Measurements from ENCODE around the gene BRCA1.
"Not testable (repeated sequence)": the region's sequence is repeated elsewhere in the genome, so short reads cannot be mapped to it uniquely, and the experiment has no call there.

The BRCA1 gene

DNA sequence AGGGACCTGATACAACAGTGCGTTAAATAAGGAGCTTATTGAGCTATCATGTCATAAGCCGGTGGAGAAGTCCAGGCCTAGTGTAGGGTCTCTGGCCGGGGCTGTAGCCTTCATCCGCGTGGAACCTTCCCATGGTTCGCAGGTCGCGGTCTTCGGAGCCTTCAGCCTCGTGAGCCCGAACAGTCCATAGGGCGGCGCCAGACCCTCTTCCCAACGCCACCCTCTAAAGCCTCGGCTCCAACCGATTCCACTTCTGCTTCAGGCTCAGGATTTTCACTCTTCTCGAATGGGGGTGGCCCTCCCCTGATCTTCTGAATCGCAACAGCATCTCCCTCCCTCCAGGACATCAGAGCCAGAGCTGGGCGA, 10.3 kb upstream of the BRCA1 start:
- DNase-seq (ENCODE audit: low read depth in 2 of 2): no peak
- TF ChIP-seq, protein P1, sequence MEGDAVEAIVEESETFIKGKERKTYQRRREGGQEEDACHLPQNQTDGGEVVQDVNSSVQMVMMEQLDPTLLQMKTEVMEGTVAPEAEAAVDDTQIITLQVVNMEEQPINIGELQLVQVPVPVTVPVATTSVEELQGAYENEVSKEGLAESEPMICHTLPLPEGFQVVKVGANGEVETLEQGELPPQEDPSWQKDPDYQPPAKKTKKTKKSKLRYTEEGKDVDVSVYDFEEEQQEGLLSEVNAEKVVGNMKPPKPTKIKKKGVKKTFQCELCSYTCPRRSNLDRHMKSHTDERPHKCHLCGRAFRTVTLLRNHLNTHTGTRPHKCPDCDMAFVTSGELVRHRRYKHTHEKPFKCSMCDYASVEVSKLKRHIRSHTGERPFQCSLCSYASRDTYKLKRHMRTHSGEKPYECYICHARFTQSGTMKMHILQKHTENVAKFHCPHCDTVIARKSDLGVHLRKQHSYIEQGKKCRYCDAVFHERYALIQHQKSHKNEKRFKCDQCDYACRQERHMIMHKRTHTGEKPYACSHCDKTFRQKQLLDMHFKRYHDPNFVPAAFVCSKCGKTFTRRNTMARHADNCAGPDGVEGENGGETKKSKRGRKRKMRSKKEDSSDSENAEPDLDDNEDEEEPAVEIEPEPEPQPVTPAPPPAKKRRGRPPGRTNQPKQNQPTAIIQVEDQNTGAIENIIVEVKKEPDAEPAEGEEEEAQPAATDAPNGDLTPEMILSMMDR (IDR thresholded peaks at IDR 0.05; ENCODE audit: low read depth, low read length): no peak
- H3K4me3 ChIP-seq (replicated peaks in 1 of 2; ENCODE audit: low read depth in 2 of 2, low read length in 2 of 2): no peak overlapping the region

DNA sequence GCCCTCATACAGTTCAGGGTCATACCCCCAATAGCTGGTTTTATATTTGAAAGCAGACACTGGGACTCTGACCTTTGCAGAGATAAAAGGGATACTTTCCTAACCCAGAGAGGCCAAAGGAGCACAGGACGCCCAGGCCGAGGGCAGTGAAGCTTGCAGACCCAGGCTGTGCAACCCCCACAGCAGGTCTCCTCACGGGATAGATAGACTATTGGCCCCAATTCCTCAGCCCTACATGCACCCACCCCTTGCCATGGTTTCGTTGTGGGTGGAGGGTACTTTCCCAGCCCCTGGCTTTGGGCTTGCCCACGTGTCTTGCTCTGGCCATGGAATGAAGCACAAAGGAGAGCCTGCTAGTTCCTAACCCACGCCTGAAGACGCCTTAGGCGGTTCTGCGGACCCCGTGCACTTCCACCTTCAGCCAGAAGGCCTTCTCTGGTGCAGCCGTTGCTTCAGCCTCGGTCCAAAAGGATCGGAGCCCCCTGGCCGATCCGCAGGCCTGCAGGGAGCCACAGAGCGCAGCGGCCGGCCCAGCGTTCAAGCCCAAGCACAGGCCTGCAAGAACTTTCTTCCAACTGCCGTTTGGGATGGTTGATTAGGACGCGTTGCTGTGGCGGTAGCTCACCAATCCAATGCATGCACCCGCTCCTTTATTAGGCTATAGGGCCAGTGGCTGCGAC, 9.8 kb upstream of the BRCA1 start:
- TF ChIP-seq, protein P1 (IDR thresholded peaks at IDR 0.05; ENCODE audit: low read depth, low read length): no peak
- H3K4me3 ChIP-seq (replicated peaks in 1 of 2; ENCODE audit: low read depth in 2 of 2, low read length in 2 of 2): no peak overlapping the region
- DNase-seq (ENCODE audit: low read depth in 2 of 2): no peak

DNA sequence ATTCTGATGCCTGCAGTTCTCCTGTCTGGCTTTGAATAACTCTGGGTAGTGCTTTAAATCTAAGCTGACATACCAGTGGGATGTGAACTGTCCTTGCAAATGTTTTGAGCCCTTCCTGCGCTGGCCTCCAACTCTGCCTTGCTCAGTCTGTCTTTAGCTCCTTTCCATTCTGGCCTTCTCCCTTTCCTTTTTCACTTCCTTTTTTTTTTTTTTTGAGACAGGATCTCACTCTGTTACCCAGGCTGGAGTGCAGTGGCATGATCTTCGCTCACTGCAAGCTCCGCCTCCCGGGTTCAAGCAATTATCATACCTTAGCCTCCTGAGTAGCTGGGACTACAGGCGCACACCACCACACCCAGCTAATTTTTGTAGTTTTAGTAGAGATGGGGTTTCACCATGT, 8.3 kb upstream of the BRCA1 start:
- DNase-seq (ENCODE audit: low read depth in 2 of 2); H3K4me3 ChIP-seq (replicated peaks in 1 of 2; ENCODE audit: low read depth in 2 of 2, low read length in 2 of 2): not testable (repeated sequence)

DNA sequence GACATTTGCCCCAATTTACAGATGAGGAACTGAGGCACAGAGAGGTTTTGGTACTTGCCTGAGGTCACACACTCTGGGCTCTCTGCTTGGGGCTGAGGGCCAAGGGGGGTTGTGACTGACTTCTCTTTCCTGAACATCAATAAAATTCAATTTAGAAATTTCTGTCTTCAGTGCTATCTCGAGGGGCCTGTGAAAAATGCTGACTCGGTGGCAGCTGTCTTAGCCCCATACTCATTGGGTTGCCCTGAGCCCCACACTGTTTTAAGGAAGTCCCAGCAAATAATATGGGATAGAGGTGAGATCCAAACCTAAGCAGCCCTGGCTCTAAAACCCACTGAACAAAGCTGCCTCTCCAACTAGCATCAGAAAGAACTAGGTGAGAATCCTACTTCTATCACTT, 7.0 kb upstream of the BRCA1 start:
- DNase-seq (ENCODE audit: low read depth in 2 of 2): no peak
- no peak overlapping the region for H3K4me3 ChIP-seq (replicated peaks in 1 of 2; ENCODE audit: low read depth in 2 of 2, low read length in 2 of 2)
- TF ChIP-seq, protein P1 (IDR thresholded peaks at IDR 0.05; ENCODE audit: low read depth, low read length): no peak

DNA sequence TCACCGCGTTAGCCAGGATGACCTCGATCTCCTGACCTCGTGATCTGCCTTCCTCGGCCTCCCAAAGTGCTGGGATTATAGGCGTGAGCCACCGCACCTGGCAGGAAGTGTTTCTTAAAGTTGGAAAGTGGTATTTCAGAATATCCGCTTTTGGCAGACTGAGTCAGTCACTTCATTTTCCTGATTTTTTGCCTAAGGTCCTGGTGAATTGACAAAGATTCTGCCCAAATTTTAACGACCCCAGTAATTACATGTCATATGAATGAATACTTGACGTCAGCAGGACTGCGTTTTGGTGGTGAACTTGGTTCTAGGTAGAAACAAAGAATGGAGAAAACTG, 4.5 kb upstream of the BRCA1 start:
- no peak overlapping the region for H3K4me3 ChIP-seq (replicated peaks in 1 of 2; ENCODE audit: low read depth in 2 of 2, low read length in 2 of 2)
- DNase-seq (ENCODE audit: low read depth in 2 of 2): no peak
- TF ChIP-seq, protein P1 (IDR thresholded peaks at IDR 0.05; ENCODE audit: low read depth, low read length): no peak

DNA sequence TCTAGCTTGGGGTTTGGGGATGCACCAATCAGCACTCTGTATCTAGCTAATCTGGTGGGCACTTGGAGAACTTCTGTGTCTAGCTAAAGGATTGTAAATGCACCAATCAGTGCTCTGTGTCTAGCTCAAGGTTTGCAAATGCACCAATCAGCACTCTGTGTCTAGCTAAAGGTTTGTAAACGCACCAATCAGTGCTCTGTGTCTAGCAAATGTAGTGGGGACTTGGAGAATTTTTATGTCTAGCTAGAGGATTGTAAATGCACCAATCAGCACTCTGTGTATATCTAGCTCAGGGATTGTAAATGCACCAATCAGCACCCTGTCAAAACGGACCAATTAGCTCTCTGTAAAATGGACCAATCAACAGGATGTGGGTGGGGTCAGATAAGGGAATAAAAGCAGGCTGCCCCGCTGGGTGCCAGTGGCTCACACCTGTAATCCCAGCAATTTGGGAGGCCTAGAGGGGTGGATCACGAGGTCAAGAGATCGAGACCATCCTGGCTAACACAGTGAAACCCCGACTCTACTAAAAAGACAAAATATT, 2.2 kb upstream of the BRCA1 start:
- DNase-seq (ENCODE audit: low read depth in 2 of 2); H3K4me3 ChIP-seq (replicated peaks in 1 of 2; ENCODE audit: low read depth in 2 of 2, low read length in 2 of 2): not testable (repeated sequence)

DNA sequence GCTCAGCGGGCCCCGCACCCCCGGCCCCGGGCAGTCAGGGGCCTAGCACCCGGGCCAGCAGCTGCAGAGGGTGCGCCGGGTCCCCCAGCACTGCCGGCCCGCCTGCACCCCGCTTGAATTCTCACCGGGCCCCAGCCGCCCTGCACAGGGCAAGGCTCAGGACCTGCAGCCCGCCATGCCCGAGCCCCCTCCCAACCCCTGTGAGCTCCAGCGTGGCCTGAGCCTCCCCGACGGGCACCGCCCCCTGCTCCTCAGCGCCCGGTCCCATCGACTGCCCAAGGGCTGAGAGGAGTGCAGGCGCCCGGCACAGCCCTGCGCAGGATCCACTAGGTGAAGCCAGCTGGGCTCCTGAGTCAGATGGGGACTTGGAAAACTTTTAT, 1.7 kb upstream of the BRCA1 start:
- no peak overlapping the region for H3K4me3 ChIP-seq (replicated peaks in 1 of 2; ENCODE audit: low read depth in 2 of 2, low read length in 2 of 2)
- DNase-seq (ENCODE audit: low read depth in 2 of 2): no peak
- TF ChIP-seq, protein P1 (IDR thresholded peaks at IDR 0.05; ENCODE audit: low read depth, low read length): no peak
